Measurements from ENCODE around the gene SLC22A23.
A peak's percentile ranks its signal among the peaks of the same experiment; 100 is the strongest.

SLC22A23 gene

GRCh38 chr6:3414327-3415081 is 42.3 kb downstream of the SLC22A23 start:
- Mint-ChIP-seq H3K27me3 (ENCODE audit: low read depth, poor library complexity) (peaks cover 11% of the 10 kb centered on the region), H3K36me3 (ENCODE audit: low read depth) (peaks cover 23% of the 10 kb centered on the region), H3K4me1 (peaks cover 83% of the 10 kb centered on the region), H3K9me3 (peaks cover 18% of the 10 kb centered on the region), H3K27ac (peak overlapping the region; percentile 95), H3K4me3 (peak overlapping the region; percentile 54)
- TF ChIP-seq CTCF (IDR thresholded peaks at IDR 0.05) = no peak
- DNase-seq = no peak

GRCh38 chr6:3413592-3413991 is 43.3 kb downstream of the SLC22A23 start:
- Mint-ChIP-seq H3K27ac (no peak overlapping the region), H3K27me3 (ENCODE audit: low read depth, poor library complexity) (peaks cover 11% of the 10 kb centered on the region), H3K4me1 (peaks cover 85% of the 10 kb centered on the region), H3K9me3 (peaks cover 18% of the 10 kb centered on the region), H3K4me3 (no peak overlapping the region), H3K36me3 (ENCODE audit: low read depth) (peaks cover 23% of the 10 kb centered on the region)
- no peak for DNase-seq
- no peak for TF ChIP-seq CTCF (IDR thresholded peaks at IDR 0.05)

- TF ChIP-seq CTCF (IDR thresholded peaks at IDR 0.05) = no peak
Measured at GRCh38 chr6:3412779-3413500, 43.9 kb downstream of the SLC22A23 start.

GRCh38 chr6:3411967-3412778 is 44.7 kb downstream of the SLC22A23 start:
- no peak overlapping the region for H3K27ac Mint-ChIP-seq
- no peak overlapping the region for H3K4me3 Mint-ChIP-seq
- H3K4me1 Mint-ChIP-seq = peaks cover 85% of the 10 kb centered on the region
- peaks cover 18% of the 10 kb centered on the region for H3K9me3 Mint-ChIP-seq
- H3K36me3 Mint-ChIP-seq (ENCODE audit: low read depth) = peaks cover 23% of the 10 kb centered on the region
- peaks cover 4% of the 10 kb centered on the region for H3K27me3 Mint-ChIP-seq (ENCODE audit: low read depth, poor library complexity)
- no peak for TF ChIP-seq CTCF (IDR thresholded peaks at IDR 0.05)
- no peak for DNase-seq

More at GRCh38 chr6:3412779-3413500, 43.9 kb downstream of the SLC22A23 start:
- Mint-ChIP-seq H3K27me3 (ENCODE audit: low read depth, poor library complexity) (peaks cover 9% of the 10 kb centered on the region), H3K27ac (peak overlapping the region; percentile 92), H3K4me3 (no peak overlapping the region), H3K9me3 (peaks cover 18% of the 10 kb centered on the region), H3K36me3 (ENCODE audit: low read depth) (peaks cover 23% of the 10 kb centered on the region), H3K4me1 (peaks cover 85% of the 10 kb centered on the region)
- no peak for DNase-seq

GRCh38 chr6:3410385-3411360 is 46.2 kb downstream of the SLC22A23 start:
- Mint-ChIP-seq H3K27ac (no peak overlapping the region), H3K9me3 (peaks cover 18% of the 10 kb centered on the region), H3K36me3 (ENCODE audit: low read depth) (peaks cover 23% of the 10 kb centered on the region), H3K4me3 (no peak overlapping the region), H3K4me1 (peaks cover 83% of the 10 kb centered on the region), H3K27me3 (ENCODE audit: low read depth, poor library complexity) (peaks cover 3% of the 10 kb centered on the region)
- DNase-seq = peak; percentile 75
- TF ChIP-seq CTCF (IDR thresholded peaks at IDR 0.05) = peak; percentile 74
